ENCODE data around the gene FILIP1. TPM values are rescaled to one million over a fixed set of nuclear protein-coding genes. Genes with fewer than 3 reads are reported as not detected.
A peak's percentile ranks its signal among the peaks of the same experiment; 100 is the strongest.

The FILIP1 gene
- total RNA-seq, 1 donor from 2014 or later: 160 TPM

DNA sequence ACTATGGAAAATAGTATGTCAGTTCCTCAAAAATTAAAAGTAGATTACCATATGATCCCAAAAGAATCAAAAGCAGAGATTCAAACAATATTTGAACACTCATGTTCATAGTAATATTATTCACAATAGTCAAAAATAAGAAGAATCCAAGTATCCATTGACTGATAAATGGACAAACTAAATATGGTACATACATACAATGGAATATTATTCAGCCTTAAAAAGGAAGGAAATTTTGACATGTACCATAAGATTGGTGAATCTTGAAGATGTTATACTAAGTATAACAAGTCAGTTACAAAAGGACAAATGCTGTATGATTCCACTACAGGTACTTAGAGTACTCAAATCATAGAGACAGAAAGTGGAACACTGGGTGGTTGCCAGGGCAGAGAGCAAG lies 120.7 kb downstream of the FILIP1 start:
- ATAC-seq (ENCODE audit: poor library complexity) (no peak), DNase-seq (no peak)
- intact Hi-C loops (cut with DNase I): loop anchor here (10.0 kb wide), 1 partner anchor 62 kb away; no protein-coding TSS in a partner anchor

DNA sequence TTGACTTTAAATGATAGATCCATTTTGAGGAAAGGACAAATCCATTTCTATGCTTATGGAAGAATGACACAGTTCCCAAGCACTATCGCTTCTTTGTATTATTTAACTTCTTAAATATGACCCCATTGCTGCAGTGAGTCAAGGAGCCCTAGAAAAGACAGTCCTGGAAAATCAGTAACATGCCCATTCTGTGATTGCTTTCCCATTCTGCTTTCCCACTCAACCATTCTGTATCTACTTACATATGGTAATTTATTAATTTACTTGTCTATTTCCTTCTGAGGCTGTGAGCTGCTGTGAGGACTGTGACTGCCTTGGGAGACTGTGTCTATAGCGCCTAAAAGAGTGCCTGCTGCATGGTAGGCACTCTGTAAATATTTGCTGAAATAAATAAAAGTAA lies 123.6 kb downstream of the FILIP1 start:
- ATAC-seq (ENCODE audit: poor library complexity) (no peak), DNase-seq (no peak)
- intact Hi-C loops (cut with DNase I): loop anchor here (10.0 kb wide), 1 partner anchor 65 kb away; no protein-coding TSS in a partner anchor

DNA sequence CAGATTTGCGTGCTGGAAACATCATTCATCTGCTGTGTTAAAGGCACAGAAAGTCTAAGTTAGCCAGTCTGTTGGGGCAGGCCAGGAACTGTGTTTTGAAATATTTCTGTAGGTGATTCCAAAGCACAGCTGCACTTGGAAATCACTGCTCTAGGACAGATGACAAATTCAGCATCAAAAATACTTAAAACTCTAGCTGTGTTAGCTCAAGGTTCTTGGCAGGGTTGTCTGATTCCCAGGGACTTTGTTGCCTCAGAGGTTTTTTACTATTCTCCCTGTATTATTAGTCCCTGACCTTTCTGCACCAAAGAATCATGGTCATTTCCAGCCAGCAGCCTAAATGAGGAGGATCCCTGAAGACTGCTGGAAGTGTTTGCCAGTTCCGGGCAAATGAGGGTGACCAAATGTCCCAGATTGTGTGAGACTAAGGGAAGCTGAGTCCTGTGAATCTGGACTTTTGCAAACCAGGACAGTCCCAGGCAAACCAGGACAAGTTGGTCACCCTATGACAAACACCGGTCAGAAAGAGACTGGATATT lies 124.7 kb downstream of the FILIP1 start:
- DNase-seq (no peak), ATAC-seq (ENCODE audit: poor library complexity) (peak; percentile 74)
- intact Hi-C loops (cut with DNase I): loop anchor here (5.0 kb wide), 1 partner anchor 123 kb away; the partner anchor contains the start of gene FILIP1

DNA sequence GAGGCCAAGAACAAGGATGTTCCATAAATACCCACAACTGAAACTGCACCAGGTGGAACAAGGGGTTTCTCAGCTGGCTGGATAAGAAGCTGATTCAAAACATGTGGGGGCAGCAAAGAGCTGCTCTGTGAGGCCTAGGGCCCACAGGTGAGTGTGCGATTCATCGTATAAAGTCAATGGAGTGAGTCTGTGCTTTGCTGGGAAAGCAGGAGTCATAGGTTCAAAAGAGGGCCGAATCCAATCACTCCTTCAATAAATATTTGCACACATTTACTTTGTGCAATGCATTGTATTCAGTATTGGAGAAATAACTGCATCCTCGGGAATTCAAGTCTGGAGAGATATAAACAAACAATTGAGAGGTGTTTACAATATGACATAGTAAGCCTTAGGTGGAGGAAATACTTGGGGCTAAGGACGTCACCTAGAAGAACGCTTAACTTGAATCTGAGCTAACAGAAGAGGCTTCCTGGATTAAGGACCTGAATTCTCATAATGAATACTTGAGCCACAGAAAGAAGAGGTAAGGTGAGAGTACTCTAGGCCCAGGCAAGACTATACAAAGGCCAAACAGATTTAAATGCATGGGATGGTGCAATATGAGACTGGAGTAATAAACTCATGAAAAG lies 125.3 kb downstream of the FILIP1 start:
- intact Hi-C loops (cut with DNase I): loop anchor here (5.0 kb wide), 1 partner anchor 124 kb away; the partner anchor contains the start of gene FILIP1
- ATAC-seq (ENCODE audit: poor library complexity) (peak; percentile 73), DNase-seq (no peak)

DNA sequence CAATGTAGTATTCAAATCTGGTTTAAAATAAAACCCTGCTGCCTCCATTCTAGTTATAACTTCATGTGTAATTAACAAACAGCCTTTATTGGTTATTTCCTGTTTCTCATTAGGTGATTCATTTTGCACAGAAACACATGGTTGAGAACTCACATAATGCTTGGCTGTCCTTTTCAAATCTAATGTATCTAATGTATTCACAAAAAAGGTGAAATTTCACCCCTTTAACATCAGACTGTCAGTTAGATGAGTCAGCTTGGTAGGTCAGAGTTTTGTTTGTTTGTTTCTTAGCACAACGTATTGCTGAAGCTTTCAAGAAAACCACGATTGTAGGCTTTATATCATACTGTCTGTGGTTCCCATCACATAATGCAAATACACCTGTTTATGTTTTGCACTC lies 130.3 kb downstream of the FILIP1 start:
- intact Hi-C loops (cut with DNase I): no loop called here
- ATAC-seq (ENCODE audit: poor library complexity) (no peak), DNase-seq (no peak)

DNA sequence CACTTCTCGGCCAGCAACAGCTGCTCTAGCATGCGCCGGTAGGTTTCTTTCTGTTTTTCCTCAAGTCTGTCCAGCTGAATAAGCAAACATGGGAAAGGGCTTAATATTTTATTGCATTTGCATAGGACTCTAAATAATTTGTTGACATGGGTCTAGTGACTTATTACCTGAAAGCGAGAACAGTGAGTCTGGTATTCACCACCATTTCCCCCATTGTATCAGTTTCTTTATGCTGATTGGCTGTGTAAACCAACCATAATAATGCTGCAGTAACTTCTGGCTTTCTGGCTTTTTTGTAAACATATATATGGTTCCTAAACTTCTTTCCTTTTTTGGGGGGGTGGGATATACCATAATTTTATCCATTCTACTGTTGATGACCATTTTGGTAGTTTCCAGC lies 140.0 kb downstream of the FILIP1 start:
- ATAC-seq (ENCODE audit: poor library complexity) (no peak), DNase-seq (no peak)
- intact Hi-C loops (cut with DNase I): no loop called here

DNA sequence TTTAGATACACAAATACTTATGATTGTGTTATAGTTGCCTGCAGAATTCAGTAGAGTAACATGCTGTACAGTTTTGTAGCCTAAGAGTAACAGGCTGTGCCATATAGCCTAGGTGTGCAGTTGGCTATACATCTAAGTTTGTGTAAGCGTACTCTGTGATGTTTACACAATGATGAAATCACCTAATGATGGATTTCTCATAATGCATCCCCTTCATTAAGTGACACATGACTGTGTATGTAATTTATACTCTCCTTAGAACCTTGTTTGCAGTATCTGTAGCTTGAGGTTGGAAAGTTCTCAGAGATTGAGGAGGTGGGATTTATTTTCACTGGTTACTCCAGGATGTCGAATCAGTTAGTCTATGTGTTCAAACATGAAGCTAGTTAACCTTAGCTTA lies 142.0 kb downstream of the FILIP1 start:
- ATAC-seq (ENCODE audit: poor library complexity) (no peak), DNase-seq (no peak)
- intact Hi-C loops (cut with DNase I): no loop called here

DNA sequence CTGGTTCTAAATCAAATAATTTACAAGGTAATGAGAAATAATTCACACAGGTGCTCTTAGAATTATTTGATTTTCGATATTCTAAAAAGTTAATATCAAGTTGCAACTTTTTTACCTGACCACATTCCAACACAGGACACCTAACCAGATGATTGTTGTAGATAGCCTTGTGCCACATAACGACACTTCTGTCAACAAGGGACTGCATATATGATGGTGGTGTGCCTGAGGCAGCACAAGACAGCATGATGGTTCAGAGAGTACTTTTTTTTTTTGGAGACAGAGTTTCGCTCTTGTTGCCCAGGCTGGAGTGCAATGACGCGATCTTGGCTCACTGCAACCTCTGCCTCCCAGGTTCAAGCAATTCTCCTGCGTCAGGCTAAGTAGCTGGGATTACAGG lies 142.8 kb downstream of the FILIP1 start:
- DNase-seq (no peak), ATAC-seq (ENCODE audit: poor library complexity) (peak; percentile 30)
- intact Hi-C loops (cut with DNase I): no loop called here

DNA sequence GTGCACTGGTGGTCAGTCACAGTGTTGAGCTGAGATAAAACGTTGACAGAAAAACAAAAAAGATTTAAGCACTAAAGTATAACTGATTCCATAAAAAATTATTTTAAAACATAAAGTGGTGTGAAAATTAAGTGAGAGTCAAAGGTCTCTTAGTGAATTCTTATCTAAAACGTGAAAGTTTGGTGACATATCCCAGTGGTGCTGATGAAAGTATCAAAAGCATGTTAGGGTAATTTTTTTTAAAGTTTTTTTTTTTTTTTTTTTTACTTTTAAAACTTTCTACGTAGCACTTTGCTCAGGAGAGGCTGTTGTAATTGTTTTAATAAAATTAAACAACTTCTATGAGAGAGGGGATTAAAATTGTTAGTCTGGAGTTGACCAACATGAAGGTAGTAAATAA lies 143.4 kb downstream of the FILIP1 start:
- ATAC-seq (ENCODE audit: poor library complexity) (no peak), DNase-seq (no peak)
- intact Hi-C loops (cut with DNase I): no loop called here

DNA sequence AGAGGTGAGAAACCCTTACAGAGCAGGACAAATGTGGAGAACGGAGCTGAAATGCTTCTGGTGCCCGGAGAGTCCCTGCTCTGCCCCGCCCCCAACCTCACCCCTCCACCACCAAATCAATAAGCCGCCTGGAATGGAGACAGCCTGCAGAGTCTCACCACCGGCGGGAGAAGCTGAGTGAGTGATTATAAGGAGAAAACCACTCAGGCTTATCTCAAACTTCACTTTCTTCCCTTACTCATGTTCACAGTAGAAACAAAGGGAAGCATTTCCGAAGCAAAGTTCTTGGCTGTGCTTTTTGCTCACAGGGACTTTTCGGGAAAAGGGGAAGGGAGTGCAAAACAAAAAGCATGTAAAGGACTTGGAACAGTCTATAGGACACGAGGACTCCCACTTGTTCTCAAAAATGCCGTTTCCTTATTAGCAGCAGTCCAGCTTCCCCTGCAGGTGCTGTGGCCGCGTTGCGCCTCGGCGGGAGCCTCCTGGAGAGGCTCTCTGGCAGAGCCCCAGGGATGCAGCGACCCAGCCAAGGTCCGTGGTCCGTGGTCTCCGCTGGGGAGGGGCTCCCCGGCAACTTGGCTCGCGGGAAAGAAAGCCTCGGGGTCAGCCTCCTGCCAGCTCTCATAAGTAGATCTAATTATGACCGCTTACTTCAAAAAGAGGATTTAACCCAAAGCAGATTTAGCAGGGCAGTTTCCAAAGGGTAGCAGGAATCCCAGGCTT lies 144.2 kb downstream of the FILIP1 start:
- DNase-seq (peak; percentile 46), ATAC-seq (ENCODE audit: poor library complexity) (peak; percentile 51)
- intact Hi-C loops (cut with DNase I): no loop called here

DNA sequence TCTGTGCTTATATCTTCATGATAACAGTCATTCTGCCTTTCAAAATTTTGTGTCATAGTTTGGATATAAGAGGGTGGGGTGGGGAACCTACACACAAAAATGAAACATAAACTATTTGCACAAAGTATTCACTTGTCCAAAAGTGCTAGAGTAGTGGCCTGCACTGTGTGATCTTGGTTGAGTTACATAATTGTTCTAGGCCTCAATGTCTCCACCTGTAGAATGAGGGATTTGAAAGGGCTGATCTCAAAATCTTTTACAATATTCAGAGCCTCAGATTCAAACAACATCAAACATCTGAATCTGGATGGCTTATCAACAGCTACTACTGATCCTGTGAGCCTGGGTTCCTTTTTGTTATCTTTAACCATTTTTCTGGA lies 144.7 kb downstream of the FILIP1 start:
- ATAC-seq (ENCODE audit: poor library complexity): no peak
- no peak for DNase-seq
- intact Hi-C loops (cut with DNase I): no loop called here

DNA sequence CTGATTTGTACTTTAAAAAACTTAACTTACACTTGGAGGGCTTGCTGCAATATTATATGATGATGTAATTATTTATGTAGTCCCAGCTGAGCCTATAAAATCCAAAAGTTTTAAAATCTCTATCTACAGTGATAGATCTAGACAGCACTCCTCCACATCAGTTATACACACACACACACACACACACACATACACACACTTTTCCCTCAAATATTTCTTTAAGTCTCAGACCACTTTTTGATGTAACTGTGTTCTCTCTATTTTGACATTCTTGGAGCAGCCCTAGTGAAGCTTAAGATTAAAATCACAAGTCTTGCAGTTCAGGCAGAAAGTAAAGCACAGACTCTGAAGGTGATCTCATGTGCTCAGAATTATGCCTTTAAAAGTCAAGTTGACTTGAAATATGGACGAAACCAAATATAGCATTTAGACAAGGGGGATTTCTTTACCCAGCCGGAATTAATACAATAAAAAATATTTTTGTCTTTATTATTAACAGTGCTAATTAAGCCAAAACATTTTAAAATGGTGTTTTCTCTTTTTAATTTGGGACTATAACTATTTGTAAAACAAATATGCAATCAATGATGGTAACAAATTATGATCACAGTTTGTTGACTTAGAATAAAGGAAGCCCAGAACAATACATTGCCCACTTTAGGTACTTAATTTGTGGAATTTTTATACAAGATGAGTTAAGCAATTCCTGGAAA lies 145.5 kb downstream of the FILIP1 start:
- DNase-seq: no peak
- ATAC-seq (ENCODE audit: poor library complexity): no peak
- intact Hi-C loops (cut with DNase I): no loop called here

DNA sequence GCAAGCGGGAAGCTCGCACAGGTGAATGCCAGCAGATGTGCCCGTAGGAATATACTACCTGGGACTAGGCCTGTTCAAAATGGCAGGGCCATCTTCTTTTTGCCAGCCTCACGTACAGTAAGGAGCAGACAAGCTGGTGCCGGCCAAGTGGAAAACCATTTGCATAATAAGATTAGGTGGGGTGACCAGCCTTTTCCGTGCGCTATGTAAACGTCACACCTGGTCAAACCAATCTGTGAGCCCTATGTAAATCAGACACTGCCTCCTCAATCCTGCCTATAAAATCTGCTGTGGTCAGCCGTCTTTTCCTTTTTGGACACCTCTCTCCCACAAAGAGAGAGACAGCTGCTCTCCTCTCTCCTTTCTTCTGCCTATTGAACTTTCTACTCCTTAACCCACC lies 148.2 kb downstream of the FILIP1 start:
- intact Hi-C loops (cut with DNase I): no loop called here

DNA sequence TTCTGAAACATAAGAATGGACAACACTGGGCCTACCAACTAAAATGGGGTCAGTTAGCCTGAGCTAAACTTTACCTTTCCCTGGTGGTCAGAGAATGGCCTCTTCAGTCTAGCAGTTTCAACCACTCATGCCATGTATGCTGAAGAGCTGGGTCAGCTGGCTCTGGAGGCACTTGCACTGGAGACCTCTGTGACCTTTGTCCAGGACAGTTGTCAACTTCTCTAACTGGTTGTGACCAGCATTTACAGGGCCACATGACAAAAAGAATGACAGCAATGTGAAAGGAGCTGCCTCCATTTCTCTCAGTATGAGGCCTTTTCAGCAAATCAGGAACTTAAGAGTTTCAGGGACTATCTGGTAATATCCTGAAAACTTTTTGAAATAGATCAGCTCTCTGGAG lies 149.1 kb downstream of the FILIP1 start:
- ATAC-seq (ENCODE audit: poor library complexity): no peak
- DNase-seq: no peak
- intact Hi-C loops (cut with DNase I): no loop called here

More for the DNA sequence above, 148.2 kb downstream of the FILIP1 start:
- DNase-seq (no peak), ATAC-seq (ENCODE audit: poor library complexity) (no peak)

DNA sequence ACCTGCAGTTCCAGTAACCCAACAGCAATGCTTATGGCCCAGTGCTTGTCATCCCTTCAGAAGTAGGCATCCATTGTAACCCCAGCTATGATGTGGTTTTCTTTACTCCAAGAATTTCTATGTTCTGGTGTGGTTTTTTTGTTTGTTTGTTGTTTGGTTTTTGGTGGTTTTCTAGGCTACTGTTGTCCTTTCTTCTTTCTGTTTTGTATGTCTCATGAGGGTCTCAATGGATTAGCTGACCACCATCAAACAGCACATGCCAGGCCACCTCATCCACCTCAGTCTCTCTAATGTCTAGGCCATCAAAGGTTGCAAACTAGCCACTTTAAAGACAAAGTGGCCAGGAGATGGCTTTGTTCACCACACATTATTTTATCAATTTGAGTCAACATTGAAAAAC lies 149.6 kb downstream of the FILIP1 start:
- intact Hi-C loops (cut with DNase I): no loop called here
- DNase-seq (no peak), ATAC-seq (ENCODE audit: poor library complexity) (no peak)

DNA sequence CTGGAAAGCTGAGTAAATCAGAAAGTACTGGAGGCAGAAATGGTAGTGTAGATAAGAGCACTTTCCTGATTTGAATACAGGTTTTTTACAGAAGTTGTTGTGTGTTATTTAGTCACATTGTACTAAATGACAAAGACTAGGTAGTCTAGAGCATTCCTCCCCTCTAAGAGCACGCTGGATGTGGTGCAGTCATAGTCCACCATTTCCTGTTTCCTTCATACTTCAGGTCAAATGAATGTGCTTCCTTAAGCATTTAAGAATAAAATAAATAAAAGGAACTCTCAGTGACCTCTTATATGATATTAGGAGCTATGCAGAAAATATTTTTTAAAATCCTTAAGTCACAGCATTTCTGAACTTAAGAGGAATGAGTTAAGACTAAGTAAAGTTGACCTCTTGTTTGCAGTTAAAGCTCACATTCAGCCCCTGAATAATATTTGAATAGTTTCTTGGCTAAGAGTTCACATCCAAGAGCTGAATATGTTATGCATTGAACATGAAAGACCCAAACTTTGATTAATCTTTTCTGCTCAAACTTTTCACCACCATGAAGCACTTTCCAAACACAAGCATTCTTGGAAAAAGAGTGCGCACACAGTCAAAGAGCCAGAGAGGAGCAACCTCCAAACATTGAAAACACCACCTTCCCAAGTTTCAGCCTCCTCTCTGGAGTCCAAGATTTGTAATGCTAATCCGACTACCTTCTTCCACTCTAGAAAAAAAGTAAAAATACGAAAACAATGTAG lies 155.6 kb downstream of the FILIP1 start:
- ATAC-seq (ENCODE audit: poor library complexity) (no peak), DNase-seq (no peak)
- intact Hi-C loops (cut with DNase I): no loop called here

DNA sequence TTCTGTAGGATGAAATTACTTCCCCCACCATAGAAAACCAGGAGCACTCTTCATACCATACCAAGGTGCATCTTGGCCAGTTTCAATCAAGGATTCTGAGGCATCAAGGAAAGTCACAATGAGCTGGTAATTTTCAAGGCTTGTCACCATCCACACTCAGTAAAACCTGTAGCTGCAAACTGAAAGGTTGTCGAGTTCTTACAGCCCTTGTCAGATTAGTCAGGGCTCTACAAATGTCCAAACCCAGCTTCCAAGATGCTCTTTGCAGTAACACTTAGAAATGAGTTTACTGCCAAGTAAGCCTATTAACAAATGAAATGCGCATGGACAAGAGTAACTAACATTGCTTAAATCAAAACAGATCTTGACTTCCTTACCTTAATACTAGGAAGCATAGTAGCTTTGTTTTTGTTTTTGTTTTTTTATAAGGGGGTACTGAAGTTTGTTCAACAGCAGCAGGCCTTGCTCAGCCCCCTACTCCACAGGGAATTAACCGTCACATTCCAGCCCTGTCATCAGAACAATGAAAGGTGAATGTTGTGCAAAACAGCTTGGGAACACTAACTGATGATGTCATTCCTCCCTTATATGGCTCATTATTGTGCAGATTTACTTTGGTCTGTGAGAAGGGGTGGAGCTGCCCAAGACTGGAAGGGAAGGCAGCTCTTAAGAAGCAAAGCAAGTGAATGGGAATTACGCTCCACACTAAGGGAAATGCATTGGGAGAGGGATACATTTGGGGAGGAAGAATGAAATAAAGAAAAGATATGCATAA lies 159.1 kb downstream of the FILIP1 start:
- DNase-seq (no peak), ATAC-seq (ENCODE audit: poor library complexity) (peak; percentile 78)
- intact Hi-C loops (cut with DNase I): no loop called here

DNA sequence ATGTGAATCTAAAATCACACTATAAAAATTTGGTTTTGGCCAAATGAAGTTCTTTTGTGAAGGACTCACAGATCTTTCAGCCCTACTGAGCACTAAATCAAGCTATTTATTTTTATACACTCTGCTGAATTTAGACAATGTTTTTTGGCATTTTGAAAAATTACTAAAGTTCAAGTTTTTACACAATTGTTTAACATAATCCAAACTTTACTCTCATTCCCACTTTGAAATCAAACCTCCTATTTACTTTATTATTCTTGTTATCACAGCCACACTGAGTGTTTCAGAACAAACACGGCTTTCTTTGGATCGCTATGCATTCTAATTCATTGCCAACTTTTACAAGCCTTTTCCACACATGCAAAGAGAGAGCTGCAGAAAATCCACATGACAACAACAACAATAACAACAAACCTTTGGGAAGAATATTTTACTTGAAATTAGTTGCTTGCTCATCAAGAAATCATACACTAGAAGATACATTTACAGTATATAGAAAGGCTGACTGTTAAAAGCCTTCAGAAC lies 159.9 kb downstream of the FILIP1 start:
- ATAC-seq (ENCODE audit: poor library complexity) (peak; percentile 11), DNase-seq (no peak)
- intact Hi-C loops (cut with DNase I): no loop called here
